Stimulated activated effector memory CD8-positive, alpha-beta T cell treated with anti-CD3 and anti-CD28 coated beads, Interleukin-12 subunit alpha, Interleukin-12 subunit beta, amount 100 ng/mL, for 72 hours (primary cell): ENCODE results near the gene ZMIZ1.

Experiments used
- ATAC-seq: fragments of 150-1000 bp; cut with Tn5 transposase; 2 replicates; pipeline ENCODE4 v1.10.0; 2021
- DNase-seq, 2 donors: peaks; one replicate each; pipeline ENCODE4 v3.0.0; 2021 to 2022; ENCODE audit warnings: low spot score in 2 of 2
- H3K27ac Mint-ChIP-seq: one replicate; pipeline ENCODE4 v1.8.0; 2022; ENCODE audit warnings: mild to moderate bottlenecking, mixed read lengths
- H3K36me3 Mint-ChIP-seq: one replicate; pipeline ENCODE4 v1.8.0; 2022; ENCODE audit warnings: mild to moderate bottlenecking, mixed read lengths
- H3K4me1 Mint-ChIP-seq: one replicate; pipeline ENCODE4 v1.8.0; 2022; ENCODE audit warnings: mixed read lengths
- H3K4me3 Mint-ChIP-seq: one replicate; pipeline ENCODE4 v1.8.0; 2022; ENCODE audit warnings: mild to moderate bottlenecking, mixed read lengths
- H3K9me3 Mint-ChIP-seq: one replicate; pipeline ENCODE4 v1.8.0; 2022; ENCODE audit warnings: mixed read lengths

The ZMIZ1 gene

GRCh38 chr10:79346388-79347225, 277.8 kb downstream of the ZMIZ1 start:
- Mint-ChIP-seq H3K36me3 (peaks cover 49% of the 10 kb centered on the region), H3K9me3 (no peaks in the 10 kb centered on the region), H3K27ac (peak overlapping the region; percentile 93), H3K4me1 (peaks cover 51% of the 10 kb centered on the region), H3K4me3 (peak overlapping the region; percentile 88)
- peak; percentile 5 to 61 for DNase-seq
- no peak for ATAC-seq

DNA sequence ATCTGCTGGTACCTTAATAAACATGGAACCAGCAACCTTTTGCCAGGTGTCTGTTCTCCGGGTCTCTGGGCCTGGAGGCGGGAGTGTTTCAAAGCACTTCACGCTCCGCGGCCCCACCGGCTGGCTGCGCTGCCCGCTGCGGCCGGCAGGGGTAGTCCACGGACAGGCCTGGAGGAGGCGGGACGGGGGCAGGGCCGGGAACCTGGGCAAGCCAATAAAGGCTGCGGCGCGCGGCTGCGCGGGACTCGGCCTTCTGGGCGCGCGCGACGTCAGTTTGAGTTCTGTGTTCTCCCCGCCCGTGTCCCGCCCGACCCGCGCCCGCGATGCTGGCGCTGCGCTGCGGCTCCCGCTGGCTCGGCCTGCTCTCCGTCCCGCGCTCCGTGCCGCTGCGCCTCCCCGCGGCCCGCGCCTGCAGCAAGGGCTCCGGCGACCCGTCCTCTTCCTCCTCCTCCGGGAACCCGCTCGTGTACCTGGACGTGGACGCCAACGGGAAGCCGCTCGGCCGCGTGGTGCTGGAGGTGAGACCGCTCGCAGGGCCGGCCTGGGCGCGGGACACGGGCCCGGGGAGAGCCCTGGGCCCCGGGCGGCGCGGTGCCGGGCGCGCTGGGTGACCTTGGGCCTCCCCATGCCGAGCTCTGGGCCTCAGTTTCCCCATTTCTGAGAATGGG, 278.6 kb downstream of the ZMIZ1 start, which contains the start of gene PPIF:
Gene PPIF, plus strand, starts transcription at position 244 of the 668 bp plus-strand sequence. Its CDS starts 80 bp downstream, at position 324.
- Mint-ChIP-seq H3K4me3 (peak within 1 kb of the TSS; percentile 88), H3K27ac (peak within 1 kb of the TSS; percentile 93), H3K9me3 (no peaks in the 10 kb centered on the region), H3K36me3 (peaks cover 56% of the 10 kb centered on the region), H3K4me1 (peaks cover 55% of the 10 kb centered on the region)
- peak; percentile 87 for ATAC-seq
- DNase-seq = peak; percentile 96 to 100

DNA sequence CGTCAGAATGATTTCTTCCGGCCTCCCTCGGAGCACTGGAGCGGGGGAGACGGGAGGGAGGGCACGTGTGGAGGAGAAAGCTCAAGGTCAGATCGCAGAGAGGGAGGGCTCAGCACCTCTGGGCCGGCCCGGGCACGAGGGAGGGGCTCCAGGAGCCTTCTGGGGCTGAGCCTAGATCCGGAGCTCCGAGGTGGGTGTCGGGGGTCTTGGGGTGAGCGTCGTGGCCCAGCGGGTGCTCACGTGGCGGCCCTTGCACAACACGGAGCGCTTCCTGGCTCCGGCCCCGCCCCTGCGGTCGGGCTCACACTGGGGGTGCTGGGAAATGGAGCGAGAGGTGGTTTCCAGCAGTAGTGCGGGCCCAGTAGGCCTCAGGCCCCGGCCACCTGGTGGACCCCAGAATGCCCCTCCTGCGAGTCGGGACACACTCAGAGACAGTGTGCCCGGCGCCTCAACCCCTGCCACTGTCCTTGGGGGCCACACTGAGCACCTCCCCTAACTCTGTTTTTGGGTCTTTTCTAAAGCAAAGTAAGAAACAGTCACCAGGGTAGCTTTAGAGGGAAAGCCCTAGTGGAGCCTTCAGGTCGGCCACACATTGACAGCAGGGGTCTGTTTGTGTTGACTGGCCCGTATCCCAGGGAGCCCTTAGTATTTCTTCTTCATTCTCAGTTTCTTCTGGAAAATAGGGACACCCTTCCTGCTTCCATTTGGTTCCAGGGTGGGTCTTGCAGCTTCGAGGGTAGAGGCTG, 279.3 kb downstream of the ZMIZ1 start:
- Mint-ChIP-seq H3K4me3 (peak overlapping the region; percentile 88), H3K9me3 (no peaks in the 10 kb centered on the region), H3K36me3 (peaks cover 63% of the 10 kb centered on the region), H3K4me1 (peaks cover 57% of the 10 kb centered on the region), H3K27ac (peak overlapping the region; percentile 93)
- ATAC-seq = peak; percentile 78
- peak; percentile 54 to 83 for DNase-seq

- DNase-seq (no peak), ATAC-seq (no peak)
- H3K27ac Mint-ChIP-seq = peak overlapping the region; percentile 93
- peaks cover 69% of the 10 kb centered on the region for H3K36me3 Mint-ChIP-seq
- peaks cover 57% of the 10 kb centered on the region for H3K4me1 Mint-ChIP-seq
- H3K4me3 Mint-ChIP-seq = peak overlapping the region; percentile 88
- no peaks in the 10 kb centered on the region for H3K9me3 Mint-ChIP-seq
These were observed 279.8 kb downstream of the ZMIZ1 start for GRCh38 chr10:79348640-79348988.

- no peak for DNase-seq
- H3K4me3 Mint-ChIP-seq = peak overlapping the region; percentile 88
- H3K4me1 Mint-ChIP-seq = peaks cover 57% of the 10 kb centered on the region
These were observed 280.3 kb downstream of the ZMIZ1 start for GRCh38 chr10:79349072-79349491.

DNA sequence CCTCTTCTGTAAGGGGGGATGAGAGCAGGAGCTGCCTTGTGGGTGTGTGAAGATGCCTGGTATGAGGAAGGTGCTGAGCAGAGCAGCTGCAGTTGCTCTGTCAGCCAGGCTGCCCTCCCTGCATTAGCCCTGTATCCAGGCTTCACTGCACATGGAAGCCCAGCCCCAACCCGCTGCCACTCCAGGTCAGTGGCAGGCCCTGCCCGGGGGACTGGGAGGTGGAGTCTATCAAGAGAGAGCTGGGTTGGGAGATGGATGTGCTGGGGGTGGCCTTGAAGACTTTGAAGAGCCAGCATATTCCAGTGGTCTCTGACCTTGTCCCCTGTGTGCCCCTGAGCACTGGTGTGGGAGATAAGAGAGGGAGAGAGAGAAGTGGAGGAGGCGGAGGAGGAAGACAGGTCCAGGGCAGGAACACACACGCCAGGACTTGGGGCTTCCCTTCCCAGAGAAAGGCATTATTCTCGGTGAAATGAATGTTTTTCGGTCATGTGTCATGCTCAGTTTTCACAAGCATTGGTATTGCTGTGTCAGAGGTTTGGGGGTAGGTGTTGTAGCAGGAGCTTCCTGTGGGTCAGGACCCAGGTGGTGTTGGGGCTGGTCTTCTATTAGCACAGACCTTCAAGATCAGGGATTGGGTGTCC, 281.1 kb downstream of the ZMIZ1 start:
- H3K36me3 Mint-ChIP-seq = peaks cover 82% of the 10 kb centered on the region
- DNase-seq (no peak), ATAC-seq (no peak)
- peak overlapping the region; percentile 93 for H3K27ac Mint-ChIP-seq
- H3K4me3 Mint-ChIP-seq = peak overlapping the region; percentile 88
- H3K4me1 Mint-ChIP-seq = peaks cover 63% of the 10 kb centered on the region
- no peaks in the 10 kb centered on the region for H3K9me3 Mint-ChIP-seq

More at GRCh38 chr10:79349072-79349491, 280.3 kb downstream of the ZMIZ1 start:
- no peak for ATAC-seq
- Mint-ChIP-seq H3K36me3 (peaks cover 74% of the 10 kb centered on the region), H3K27ac (peak overlapping the region; percentile 93), H3K9me3 (no peaks in the 10 kb centered on the region)

GRCh38 chr10:79350407-79351154, 281.8 kb downstream of the ZMIZ1 start:
- H3K9me3 Mint-ChIP-seq = no peaks in the 10 kb centered on the region
- H3K4me3 Mint-ChIP-seq = peak overlapping the region; percentile 88
- peaks cover 89% of the 10 kb centered on the region for H3K36me3 Mint-ChIP-seq
- H3K27ac Mint-ChIP-seq = peak overlapping the region; percentile 93
- ATAC-seq (no peak), DNase-seq (peak in 1 of 2 donors; percentile 1)
- peaks cover 63% of the 10 kb centered on the region for H3K4me1 Mint-ChIP-seq

DNA sequence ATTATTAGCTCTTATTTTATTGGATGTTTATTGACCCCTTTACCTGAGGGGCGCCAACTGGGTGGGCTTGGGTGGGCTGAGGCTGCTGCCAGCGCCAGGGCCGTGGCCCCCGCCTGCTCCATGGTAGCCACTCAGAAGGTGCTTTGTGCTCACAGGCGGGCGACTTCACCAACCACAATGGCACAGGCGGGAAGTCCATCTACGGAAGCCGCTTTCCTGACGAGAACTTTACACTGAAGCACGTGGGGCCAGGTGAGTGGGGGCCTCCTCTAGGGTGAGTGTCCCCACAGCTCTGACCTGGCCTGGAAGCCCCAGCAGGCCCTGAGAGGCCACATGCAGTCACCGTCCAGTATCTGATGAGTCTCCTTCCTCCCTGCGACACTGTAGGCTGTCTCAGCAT, 282.6 kb downstream of the ZMIZ1 start:
- Mint-ChIP-seq H3K4me3 (no peak overlapping the region), H3K36me3 (peaks cover 96% of the 10 kb centered on the region), H3K4me1 (peaks cover 67% of the 10 kb centered on the region), H3K27ac (peak overlapping the region; percentile 93), H3K9me3 (no peaks in the 10 kb centered on the region)
- ATAC-seq (no peak), DNase-seq (peak in 1 of 2 donors; percentile 1)

DNA sequence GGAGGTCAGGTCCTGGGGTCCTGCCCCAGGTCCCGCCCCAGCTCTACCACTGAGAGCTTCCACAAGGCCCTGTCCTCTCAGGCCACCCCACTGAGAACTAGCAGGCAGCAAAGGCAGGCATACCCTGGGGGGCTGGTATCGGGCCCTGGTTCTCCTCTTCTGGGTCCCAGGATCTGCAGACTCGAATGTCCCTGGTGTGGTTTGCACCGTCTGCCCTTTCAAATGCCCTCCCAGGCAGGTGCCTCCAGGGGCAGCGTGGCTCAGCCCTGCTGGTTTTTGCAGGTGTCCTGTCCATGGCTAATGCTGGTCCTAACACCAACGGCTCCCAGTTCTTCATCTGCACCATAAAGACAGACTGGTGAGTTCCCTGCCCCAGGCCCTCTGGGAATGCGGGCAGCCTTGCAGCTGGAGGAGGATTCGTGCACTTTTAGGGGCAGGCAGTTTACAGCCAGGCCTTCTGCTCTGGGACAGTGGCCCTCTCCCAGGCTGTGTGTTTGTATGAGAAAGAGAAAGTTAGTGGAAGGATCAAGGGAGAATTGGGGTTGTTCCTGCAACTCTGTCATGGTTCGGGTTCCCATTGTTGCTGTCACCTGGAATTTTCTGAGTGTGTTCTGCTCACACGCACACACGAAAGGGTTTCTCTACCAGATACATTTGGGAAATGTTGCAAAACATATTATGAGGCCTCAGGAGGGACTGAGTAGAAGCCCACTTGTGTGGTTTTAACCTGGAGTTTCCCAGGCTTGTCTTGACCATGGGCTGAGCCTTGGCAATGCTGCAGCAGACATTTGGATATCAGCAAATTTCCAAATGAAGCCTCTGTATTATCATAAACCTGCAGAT, 283.5 kb downstream of the ZMIZ1 start:
- no peak for ATAC-seq
- no peaks in the 10 kb centered on the region for H3K9me3 Mint-ChIP-seq
- peaks cover 98% of the 10 kb centered on the region for H3K36me3 Mint-ChIP-seq
- peak overlapping the region; percentile 78 for H3K27ac Mint-ChIP-seq
- no peak overlapping the region for H3K4me3 Mint-ChIP-seq
- peak in 1 of 2 donors; percentile 1 for DNase-seq
- peaks cover 62% of the 10 kb centered on the region for H3K4me1 Mint-ChIP-seq

DNA sequence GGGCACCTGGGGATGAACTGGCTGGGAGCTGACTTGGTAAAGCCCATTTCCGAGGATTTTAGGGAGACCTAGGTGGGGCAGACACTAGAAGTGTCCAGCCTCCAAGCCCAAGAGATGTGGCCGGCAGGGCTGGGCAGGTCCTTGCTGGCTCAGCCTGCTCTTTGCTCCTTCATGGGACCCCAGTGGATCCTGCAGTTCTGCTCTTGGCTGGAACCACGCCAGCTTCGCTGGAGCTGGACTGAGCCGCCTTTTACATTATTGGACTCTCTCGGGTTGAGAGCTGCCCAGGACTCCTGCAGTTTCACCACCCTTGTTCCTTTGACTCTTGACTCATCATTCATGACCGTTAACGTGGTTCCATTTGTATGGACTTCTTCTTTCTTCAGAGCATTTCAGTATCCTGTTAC, 284.2 kb downstream of the ZMIZ1 start:
- ATAC-seq = no peak
- Mint-ChIP-seq H3K9me3 (no peaks in the 10 kb centered on the region), H3K27ac (peak overlapping the region; percentile 27), H3K36me3 (peaks cover 99% of the 10 kb centered on the region), H3K4me1 (peaks cover 63% of the 10 kb centered on the region), H3K4me3 (no peak overlapping the region)
- DNase-seq = peak in 1 of 2 donors; percentile 49

DNA sequence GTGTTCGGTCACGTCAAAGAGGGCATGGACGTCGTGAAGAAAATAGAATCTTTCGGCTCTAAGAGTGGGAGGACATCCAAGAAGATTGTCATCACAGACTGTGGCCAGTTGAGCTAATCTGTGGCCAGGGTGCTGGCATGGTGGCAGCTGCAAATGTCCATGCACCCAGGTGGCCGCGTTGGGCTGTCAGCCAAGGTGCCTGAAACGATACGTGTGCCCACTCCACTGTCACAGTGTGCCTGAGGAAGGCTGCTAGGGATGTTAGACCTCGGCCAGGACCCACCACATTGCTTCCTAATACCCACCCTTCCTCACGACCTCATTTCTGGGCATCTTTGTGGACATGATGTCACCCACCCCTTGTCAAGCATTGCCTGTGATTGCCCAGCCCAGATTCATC, 285.0 kb downstream of the ZMIZ1 start:
- no peak overlapping the region for H3K4me3 Mint-ChIP-seq
- peaks cover 61% of the 10 kb centered on the region for H3K4me1 Mint-ChIP-seq
- peaks cover 95% of the 10 kb centered on the region for H3K36me3 Mint-ChIP-seq
- no peaks in the 10 kb centered on the region for H3K9me3 Mint-ChIP-seq
- ATAC-seq (no peak), DNase-seq (no peak)
- peak overlapping the region; percentile 27 for H3K27ac Mint-ChIP-seq

DNA sequence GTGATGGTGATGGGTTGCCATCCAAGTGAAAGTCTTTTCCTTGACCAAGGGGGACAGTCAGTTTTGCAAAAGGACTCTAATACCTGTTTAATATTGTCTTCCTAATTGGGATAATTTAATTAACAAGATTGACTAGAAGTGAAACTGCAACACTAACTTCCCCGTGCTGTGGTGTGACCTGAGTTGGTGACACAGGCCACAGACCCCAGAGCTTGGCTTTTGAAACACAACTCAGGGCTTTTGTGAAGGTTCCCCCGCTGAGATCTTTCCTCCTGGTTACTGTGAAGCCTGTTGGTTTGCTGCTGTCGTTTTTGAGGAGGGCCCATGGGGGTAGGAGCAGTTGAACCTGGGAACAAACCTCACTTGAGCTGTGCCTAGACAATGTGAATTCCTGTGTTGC, 285.4 kb downstream of the ZMIZ1 start:
- H3K4me1 Mint-ChIP-seq = peaks cover 57% of the 10 kb centered on the region
- ATAC-seq (peak; percentile 41), DNase-seq (peak in 1 of 2 donors; percentile 52)
- H3K4me3 Mint-ChIP-seq = no peak overlapping the region
- peaks cover 91% of the 10 kb centered on the region for H3K36me3 Mint-ChIP-seq
- H3K9me3 Mint-ChIP-seq = no peaks in the 10 kb centered on the region
- H3K27ac Mint-ChIP-seq = peak overlapping the region; percentile 27

DNA sequence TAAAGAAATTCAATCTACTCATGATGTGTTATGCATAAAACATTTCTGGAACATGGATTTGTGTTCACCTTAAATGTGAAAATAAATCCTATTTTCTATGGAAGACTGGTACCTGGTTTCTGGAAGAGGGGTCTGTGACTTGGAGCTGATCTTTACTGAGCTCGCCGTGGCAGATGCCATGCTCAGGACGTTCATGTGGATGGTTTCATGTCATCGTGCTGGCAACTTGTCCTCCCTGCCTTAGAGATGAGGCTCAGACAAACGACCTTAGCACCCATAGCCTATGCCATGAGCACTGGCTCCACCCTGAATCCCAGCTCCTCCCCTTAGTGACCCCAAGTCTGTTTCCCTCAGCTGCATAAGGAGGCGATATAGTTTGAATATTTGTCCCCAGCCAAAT, 285.8 kb downstream of the ZMIZ1 start:
- H3K27ac Mint-ChIP-seq = peak overlapping the region; percentile 27
- peaks cover 89% of the 10 kb centered on the region for H3K36me3 Mint-ChIP-seq
- ATAC-seq = no peak
- H3K4me3 Mint-ChIP-seq = no peak overlapping the region
- no peaks in the 10 kb centered on the region for H3K9me3 Mint-ChIP-seq
- peaks cover 52% of the 10 kb centered on the region for H3K4me1 Mint-ChIP-seq
- DNase-seq = no peak
